HG03108 (cell line): Measurements from ENCODE around the gene LTBR.
"Not testable (repeated sequence)": the region's sequence is repeated elsewhere in the genome, so short reads cannot be mapped to it uniquely, and the experiment has no call there.

Source experiments
- ATAC-seq: cut with Tn5 transposase; IDR thresholded peaks from one replicate; pipeline ENCODE4 v1.9.1; 2021; ENCODE audit warnings: moderate library complexity; ENCODE audit not compliant: unreplicated experiment

LTBR gene

GRCh38 chr12:6423267-6424007 lies 39.5 kb downstream of the LTBR start:
- no peak for ATAC-seq

GRCh38 chr12:6424008-6424347 lies 40.0 kb downstream of the LTBR start:
- no peak for ATAC-seq

- ATAC-seq: no peak
Measured at GRCh38 chr12:6424866-6425265, 40.9 kb downstream of the LTBR start.

- no peak for ATAC-seq
Measured at GRCh38 chr12:6425590-6426531, 41.9 kb downstream of the LTBR start.

GRCh38 chr12:6426882-6427671 lies 43.1 kb downstream of the LTBR start:
- peak; percentile 72 for ATAC-seq

GRCh38 chr12:6427796-6428195 lies 43.8 kb downstream of the LTBR start:
- ATAC-seq: not testable (repeated sequence)

GRCh38 chr12:6428326-6428725 lies 44.4 kb downstream of the LTBR start:
- ATAC-seq: no peak

- ATAC-seq: no peak
Measured at GRCh38 chr12:6430124-6430989, 46.4 kb downstream of the LTBR start.

GRCh38 chr12:6432991-6433390 lies 49.0 kb downstream of the LTBR start:
- ATAC-seq: no peak

- no peak for ATAC-seq
Measured at GRCh38 chr12:6434205-6435140, 50.5 kb downstream of the LTBR start.

GRCh38 chr12:6435961-6436715 lies 52.2 kb downstream of the LTBR start:
- no peak for ATAC-seq

GRCh38 chr12:6437586-6437985 lies 53.6 kb downstream of the LTBR start:
- ATAC-seq: no peak

GRCh38 chr12:6438345-6438744 lies 54.4 kb downstream of the LTBR start:
- no peak for ATAC-seq

GRCh38 chr12:6440391-6440790 lies 56.4 kb downstream of the LTBR start:
- no peak for ATAC-seq
